Spleen (tissue), 11 donors: ENCODE measurements around the gene FRAS1. TPM values are rescaled to one million over a fixed set of nuclear protein-coding genes. Genes with fewer than 3 reads are reported as not detected.
"Not testable (repeated sequence)": the region's sequence is repeated elsewhere in the genome, so short reads cannot be mapped to it uniquely, and the experiment has no call there.

Experiments
- DNase-seq: peaks from one replicate; pipeline ENCODE4 v3.0.0-alpha.2; 2020
- H3K27ac ChIP-seq, 8 donors: fragments of 200-600 bp; sonication (generic) in 7 of 8; 1 replicate in 4 of 8; 2 replicates in 4 of 8; pipeline versions ENCODE4 v1.5.0 to v1.8.0; 2016 to 2021; ENCODE audit warnings: inconsistent platforms in 4 of 8, mild to moderate bottlenecking in 4 of 8, moderate library complexity in 1 of 8
- H3K27me3 ChIP-seq, 7 donors: fragments of 200-600 bp; sonication (generic) in 6 of 7; replicated peaks in 1 of 7; 1 replicate in 4 of 7; 2 replicates in 3 of 7; pipeline versions ENCODE4 v1.5.0 to v1.8.0; 2016 to 2021; ENCODE audit warnings: inconsistent platforms in 3 of 7, mild to moderate bottlenecking in 1 of 7
- H3K36me3 ChIP-seq, 6 donors: fragments of 200-600 bp; sonication (generic) in 5 of 6; 1 replicate in 4 of 6; 2 replicates in 2 of 6; pipeline versions ENCODE4 v1.5.0 to v1.8.0; 2016 to 2021; ENCODE audit warnings: inconsistent platforms in 2 of 6
- H3K4me1 ChIP-seq, 6 donors: fragments of 200-600 bp; sonication (generic) in 5 of 6; 1 replicate in 3 of 6; 2 replicates in 3 of 6; pipeline versions ENCODE4 v1.5.0 to v1.8.0; 2016 to 2021; ENCODE audit warnings: inconsistent platforms in 3 of 6
- H3K4me3 ChIP-seq, 8 donors: fragments of 200-600 bp; sonication (generic) in 7 of 8; 1 replicate in 4 of 8; 2 replicates in 4 of 8; pipeline versions ENCODE4 v1.5.0 to v1.8.0; 2016 to 2021; ENCODE audit warnings: inconsistent platforms in 4 of 8, mild to moderate bottlenecking in 4 of 8, moderate library complexity in 2 of 8
- H3K9me3 ChIP-seq, 8 donors: fragments of 200-600 bp; sonication (generic) in 7 of 8; 1 replicate in 4 of 8; 2 replicates in 4 of 8; pipeline versions ENCODE4 v1.5.0 to v1.8.0; 2016 to 2021; ENCODE audit warnings: inconsistent platforms in 4 of 8
- POLR2A ChIP-seq, 3 donors: fragments of 450-650 bp; IDR thresholded peaks; one replicate each; pipeline ENCODE4 v1.5.1; 2017; ENCODE audit warnings: antibody characterized with exemption in 3 of 3, mild to moderate bottlenecking in 1 of 3
- POLR2AphosphoS5 ChIP-seq, 3 donors: sonication (generic); formaldehyde crosslinking; IDR thresholded peaks; one replicate each; pipeline ENCODE4 v1.5.1; 2017; ENCODE audit warnings: antibody characterized with exemption in 3 of 3
- WGBS, 5 donors: extraction: QIAGEN DNeasy Blood & Tissue Kit in 3 of 5; methylation state at CpG; one replicate each; pipeline versions ENCODE4 v1.1.5 to v1.1.7; 2013 to 2018; 5-methylcytosine and 5-hydroxymethylcytosine counted together
- intact Hi-C: fragments of 100-400 bp; cut with DNase I; formaldehyde crosslinking; loops from one replicate; pipeline ENCODE4 v1.15.0; 2023; ENCODE audit warnings: low total_unique reads
- polyA plus RNA-seq, 3 donors: library from polyadenylated mRNA; stranded (reverse); fragments of 200-250 nt; gene quantifications; one replicate each; pipeline ENCODE4 v1.2.1, GENCODE V29; 2013
- total RNA-seq, 7 donors: library from RNA; depleted of rRNA in 3 of 7; stranded (reverse); fragments of >200 nt in 3 of 7; fragmentation: NEBNext Ultra II Directional in 4 of 7; extraction: Animal tissue kit (Norgen Biotek cat#: 25700) in 4 of 7; gene quantifications; one replicate each; pipeline versions ENCODE4 v1.1.0 to v1.2.1, GENCODE V29; 2016 to 2021
- TF ChIP-seq, protein P1 (sequence below), 11 experiments: fragments of 200-600 bp in 7 of 11; fragments of 450-650 bp in 4 of 11; sonication (generic) in 4 of 11; IDR thresholded peaks in 8 of 11; conservative IDR thresholded peaks in 3 of 11; 1 replicate in 7 of 11; 2 replicates in 4 of 11; pipeline versions ENCODE4 v1.4.0 to v1.8.0; 2016 to 2021; ENCODE audit warnings: antibody characterized with exemption in 11 of 11, inconsistent platforms in 4 of 11, mild to moderate bottlenecking in 1 of 11
- donor health status: healthy with polysubstance abuse.
- donor health status: DM: no; HTN: no; CAD: no; lungs with moderate emphysema.
- donor health status: DM: no; HTN: no; CAD: no.
- donor health status: Bipolar disorder and iron deficiency.
- donor health status: healthy.
- donor health status: DM: no; HTN: no; CAD: no.
- donor health status: DM: yes; HTN: yes; CAD: no.

The FRAS1 gene
- total and polyA plus RNA-seq, 10 donors, result 0.10 to 3.0 (median 1.3) TPM

DNA sequence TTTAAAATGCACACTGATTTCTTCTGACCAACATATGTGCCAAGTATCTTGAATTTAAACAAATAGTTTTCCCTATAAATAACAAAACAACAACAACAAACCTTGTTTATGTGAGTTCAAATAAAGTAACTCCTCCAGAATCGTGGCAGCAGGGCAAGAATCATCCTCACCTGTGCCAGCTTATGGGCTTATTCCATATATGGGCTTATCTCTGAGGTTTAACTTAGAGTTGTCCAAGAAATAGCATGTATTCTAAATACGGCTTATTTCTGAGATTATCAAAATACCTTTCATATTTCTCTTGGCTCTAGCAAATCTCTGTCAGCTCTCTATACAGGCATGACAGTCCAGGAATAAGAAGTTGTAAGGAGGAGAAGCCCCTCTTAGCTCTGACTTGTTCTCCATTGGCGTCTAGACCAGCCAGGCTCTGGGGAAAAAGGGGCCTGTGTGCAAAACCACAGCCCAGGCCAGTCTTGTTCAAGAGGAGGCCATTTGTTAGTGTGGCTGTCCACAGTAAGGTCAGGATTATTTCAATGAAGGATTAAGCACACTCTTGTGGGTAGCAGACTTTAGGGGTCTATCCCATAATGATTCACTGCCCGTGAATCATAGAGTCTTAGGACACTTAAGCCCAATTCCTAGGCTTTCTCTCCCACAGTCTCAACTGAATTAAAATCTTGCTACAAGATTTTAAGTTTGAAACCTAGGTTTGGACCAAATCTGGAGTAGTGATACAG lies 63.2 kb downstream of the FRAS1 start:
- no peaks in the 10 kb centered on the region for H3K4me1 ChIP-seq
- DNase-seq, result no peak
- intact Hi-C loops, result no loop called here
- 76 to 80% (median 79%) methylated on average over 4 of the region's 4 CpGs for WGBS, 5 donors
- H3K9me3 ChIP-seq, result peaks cover 0 to 6% (median 0%) of the 10 kb centered on the region in 8 donors
- no peaks in the 10 kb centered on the region for H3K27me3 ChIP-seq
- no peak overlapping the region for H3K27ac ChIP-seq
- H3K36me3 ChIP-seq, result no peaks in the 10 kb centered on the region
- no peak for TF ChIP-seq POLR2AphosphoS5 (IDR thresholded peaks at IDR 0.05)
- no peak overlapping the region for H3K4me3 ChIP-seq

DNA sequence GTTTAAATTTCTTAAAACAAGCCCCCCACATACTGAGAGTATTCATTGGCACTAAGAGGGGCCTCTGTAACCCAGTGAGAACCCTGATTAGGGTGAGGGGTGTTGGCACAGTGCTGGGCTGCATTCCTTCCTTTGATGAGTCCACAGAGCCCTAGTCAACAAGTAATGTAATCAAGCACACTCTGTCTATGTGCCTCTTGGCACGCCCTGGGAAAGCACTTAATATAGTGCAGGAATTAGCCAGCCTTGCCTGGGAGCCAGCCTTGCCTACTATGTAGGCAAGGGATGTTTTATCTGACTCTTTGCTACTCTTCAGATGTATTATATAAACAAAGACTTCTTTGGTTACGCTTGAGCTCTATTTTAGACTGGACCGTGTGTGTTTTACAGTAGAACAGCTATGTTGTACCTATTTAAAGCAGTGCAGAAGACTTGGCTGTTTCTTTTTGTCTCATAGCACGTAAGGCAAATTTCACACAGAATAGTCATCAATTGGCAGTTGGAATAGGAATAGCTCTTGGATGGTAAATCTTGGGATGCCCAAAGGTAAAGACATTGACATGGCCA lies 64.3 kb downstream of the FRAS1 start:
- TF ChIP-seq POLR2AphosphoS5 (IDR thresholded peaks at IDR 0.05) (no peak), POLR2A (IDR thresholded peaks at IDR 0.05) (no peak)
- TF ChIP-seq, protein P1, sequence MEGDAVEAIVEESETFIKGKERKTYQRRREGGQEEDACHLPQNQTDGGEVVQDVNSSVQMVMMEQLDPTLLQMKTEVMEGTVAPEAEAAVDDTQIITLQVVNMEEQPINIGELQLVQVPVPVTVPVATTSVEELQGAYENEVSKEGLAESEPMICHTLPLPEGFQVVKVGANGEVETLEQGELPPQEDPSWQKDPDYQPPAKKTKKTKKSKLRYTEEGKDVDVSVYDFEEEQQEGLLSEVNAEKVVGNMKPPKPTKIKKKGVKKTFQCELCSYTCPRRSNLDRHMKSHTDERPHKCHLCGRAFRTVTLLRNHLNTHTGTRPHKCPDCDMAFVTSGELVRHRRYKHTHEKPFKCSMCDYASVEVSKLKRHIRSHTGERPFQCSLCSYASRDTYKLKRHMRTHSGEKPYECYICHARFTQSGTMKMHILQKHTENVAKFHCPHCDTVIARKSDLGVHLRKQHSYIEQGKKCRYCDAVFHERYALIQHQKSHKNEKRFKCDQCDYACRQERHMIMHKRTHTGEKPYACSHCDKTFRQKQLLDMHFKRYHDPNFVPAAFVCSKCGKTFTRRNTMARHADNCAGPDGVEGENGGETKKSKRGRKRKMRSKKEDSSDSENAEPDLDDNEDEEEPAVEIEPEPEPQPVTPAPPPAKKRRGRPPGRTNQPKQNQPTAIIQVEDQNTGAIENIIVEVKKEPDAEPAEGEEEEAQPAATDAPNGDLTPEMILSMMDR (IDR thresholded peaks at IDR 0.05 in 8 of 11, conservative IDR thresholded peaks at IDR 0.05 in 3 of 11), result no peak
- no peak for DNase-seq
- no peak overlapping the region for H3K27ac ChIP-seq
- H3K27me3 ChIP-seq, result no peaks in the 10 kb centered on the region
- 71 to 89% (median 83%) methylated on average over 4 of the region's 4 CpGs for WGBS, 5 donors
- no peaks in the 10 kb centered on the region for H3K4me1 ChIP-seq
- no peak overlapping the region for H3K4me3 ChIP-seq
- H3K9me3 ChIP-seq, result peaks cover 0 to 6% (median 0%) of the 10 kb centered on the region in 8 donors
- H3K36me3 ChIP-seq, result no peaks in the 10 kb centered on the region
- intact Hi-C loops, result no loop called here

DNA sequence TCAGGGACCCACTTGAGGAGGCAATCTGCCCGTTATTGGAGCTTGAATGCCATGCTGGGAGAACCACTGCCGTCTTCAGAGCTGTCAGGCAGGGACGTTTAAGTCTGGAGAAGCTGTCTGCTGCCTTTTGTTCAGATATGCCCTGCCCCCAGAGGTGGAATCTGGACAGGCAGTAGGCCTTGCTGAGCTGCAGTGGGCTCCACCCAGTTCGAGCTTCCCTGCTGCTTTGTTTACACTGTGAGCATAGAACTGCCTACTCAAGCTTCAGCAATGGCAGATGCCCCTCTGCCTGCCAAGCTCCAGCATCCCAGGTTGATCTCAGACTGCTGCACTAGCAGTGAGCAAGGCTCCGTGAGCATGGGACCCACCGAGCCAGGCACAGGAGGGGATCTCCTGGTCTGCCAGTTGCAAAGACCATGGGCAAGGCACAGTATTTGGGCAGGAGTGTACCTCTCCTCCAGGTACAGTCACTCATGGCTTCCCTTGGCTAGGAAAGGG lies 68.8 kb downstream of the FRAS1 start:
- H3K36me3 ChIP-seq, H3K27me3 ChIP-seq, H3K9me3 ChIP-seq, intact Hi-C loops, DNase-seq, H3K4me1 ChIP-seq, H3K27ac ChIP-seq, H3K4me3 ChIP-seq: not testable (repeated sequence)
- 27 to 70% (median 62%) methylated on average over 3 to 6 of the region's 6 CpGs for WGBS, 5 donors

DNA sequence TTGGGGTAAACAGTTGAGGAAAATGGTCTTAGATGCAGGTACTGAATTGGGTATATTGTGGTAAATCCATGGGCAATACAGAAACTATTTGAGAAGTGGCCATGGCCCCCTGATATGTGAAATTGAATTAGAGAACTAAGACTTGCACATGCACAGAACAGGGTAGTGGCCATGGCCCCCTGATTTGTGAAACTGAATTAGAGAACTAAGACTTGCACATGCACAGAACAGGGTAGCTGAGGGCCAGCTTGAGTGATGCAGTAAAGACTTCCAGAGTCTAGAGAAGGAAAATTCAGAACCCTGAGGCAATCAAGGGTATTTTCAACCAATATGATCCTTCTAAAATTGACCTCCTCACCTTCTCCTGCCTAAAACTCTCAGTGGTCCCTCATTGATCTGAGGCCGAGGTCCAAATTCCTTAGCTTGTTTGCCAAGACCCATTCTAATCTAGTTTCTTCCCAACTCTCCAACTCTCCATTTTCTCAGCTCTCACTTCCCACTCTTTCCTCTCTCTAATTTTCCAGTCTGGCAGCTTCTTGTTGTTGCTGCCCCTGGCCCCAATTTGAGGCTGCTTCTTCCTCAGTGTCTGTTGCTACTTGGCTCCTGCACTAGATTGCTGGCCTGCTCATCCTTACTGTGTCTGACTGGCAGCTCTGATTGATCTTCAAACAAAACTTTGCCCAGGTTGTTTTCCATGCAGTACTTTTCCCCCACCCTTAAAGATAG lies 72.4 kb downstream of the FRAS1 start:
- Histone ChIP-seq H3K27ac (no peak overlapping the region), H3K27me3 (no peaks in the 10 kb centered on the region), H3K36me3 (no peaks in the 10 kb centered on the region), H3K9me3 (no peaks in the 10 kb centered on the region), H3K4me1 (no peaks in the 10 kb centered on the region), H3K4me3 (no peak overlapping the region)
- intact Hi-C loops, result no loop called here
- no peak for DNase-seq
- WGBS, 5 donors, result 83 to 94% (median 90%) methylated on average over 1 of the region's 1 CpG
- TF ChIP-seq POLR2AphosphoS5 (IDR thresholded peaks at IDR 0.05) (no peak), POLR2A (IDR thresholded peaks at IDR 0.05) (no peak)
- TF ChIP-seq, protein P1 (IDR thresholded peaks at IDR 0.05 in 8 of 11, conservative IDR thresholded peaks at IDR 0.05 in 3 of 11), result no peak

DNA sequence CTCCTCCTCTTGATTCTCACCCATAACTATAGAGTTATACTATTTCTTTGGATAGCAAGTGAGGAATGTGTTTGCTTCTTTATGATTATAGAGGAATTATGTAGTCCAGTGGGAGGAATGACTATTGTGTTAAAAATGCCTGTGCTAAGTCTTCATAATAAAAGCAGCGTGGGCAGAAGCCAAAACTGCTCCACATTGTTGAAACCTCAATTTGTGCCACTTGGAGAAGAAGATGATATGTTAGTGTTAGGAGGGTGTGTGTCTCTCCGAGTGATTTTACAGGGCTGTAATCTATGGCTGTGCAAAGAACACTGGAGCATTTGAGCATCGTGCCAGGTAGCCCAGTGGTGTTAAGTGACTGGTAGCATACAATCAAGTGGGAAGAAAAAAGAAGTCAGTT lies 74.3 kb downstream of the FRAS1 start:
- 70 to 82% (median 78%) methylated on average over 3 of the region's 3 CpGs for WGBS, 5 donors
- H3K27ac ChIP-seq, result no peak overlapping the region
- no peaks in the 10 kb centered on the region for H3K27me3 ChIP-seq
- intact Hi-C loops, result no loop called here
- TF ChIP-seq POLR2A (IDR thresholded peaks at IDR 0.05), result no peak
- no peak for TF ChIP-seq POLR2AphosphoS5 (IDR thresholded peaks at IDR 0.05)
- TF ChIP-seq, protein P1 (IDR thresholded peaks at IDR 0.05 in 8 of 11, conservative IDR thresholded peaks at IDR 0.05 in 3 of 11), result no peak
- H3K4me3 ChIP-seq, result no peak overlapping the region
- H3K9me3 ChIP-seq, result no peaks in the 10 kb centered on the region
- no peaks in the 10 kb centered on the region for H3K4me1 ChIP-seq
- DNase-seq, result no peak
- no peaks in the 10 kb centered on the region for H3K36me3 ChIP-seq
